SK-N-SH treated with all-trans-retinoic acid at 6 μM for 48 hours (cell line): ENCODE measurements around the gene PIKFYVE.

Source experiments
- ATAC-seq: fragments of 200-7000 bp; cut with Tn5 transposase; 3 replicates; pipeline ENCODE4 v1.9.1; 2020; ENCODE audit warnings: mild to moderate bottlenecking, moderate library complexity
- ARNTL ChIP-seq: fragments of 450-650 bp; formaldehyde crosslinking; IDR thresholded peaks from 2 replicates; pipeline ENCODE4 v1.5.0; 2020; ENCODE audit warnings: low read depth, mild to moderate bottlenecking, moderate library complexity, borderline replicate concordance
- BACH2 ChIP-seq: fragments of 250-450 bp; sonication (Bioruptor Pico); IDR thresholded peaks from 2 replicates; pipeline ENCODE4 v1.9.0; 2021; ENCODE audit warnings: mild to moderate bottlenecking, borderline replicate concordance
- CREB5 ChIP-seq: fragments of 250-450 bp; sonication (Bioruptor Pico); IDR thresholded peaks from 2 replicates; pipeline ENCODE4 v1.5.1; 2020; ENCODE audit warnings: low read depth, mild to moderate bottlenecking, moderate library complexity
- CSDC2 ChIP-seq: fragments of 250-450 bp; sonication (Bioruptor Pico); IDR thresholded peaks from 2 replicates; pipeline ENCODE4 v1.5.0; 2020; ENCODE audit warnings: mild to moderate bottlenecking, moderate library complexity
- GLIS3 ChIP-seq: fragments of 250-450 bp; sonication (Bioruptor Pico); IDR thresholded peaks from 2 replicates; pipeline ENCODE4 v1.5.0; 2020; ENCODE audit warnings: mild to moderate bottlenecking, moderate library complexity
- ISL1 ChIP-seq: fragments of 250-450 bp; sonication (Bioruptor Pico); IDR thresholded peaks from 2 replicates; pipeline ENCODE4 v2.1.2; 2022; ENCODE audit warnings: mild to moderate bottlenecking, moderate library complexity
- OSR1 ChIP-seq: fragments of 250-450 bp; sonication (Bioruptor Pico); IDR thresholded peaks from 2 replicates; pipeline ENCODE4 v1.8.0; 2022; ENCODE audit warnings: moderate library complexity, mild to moderate bottlenecking, inconsistent platforms
- PATZ1 ChIP-seq: fragments of 250-450 bp; sonication (Bioruptor Pico); IDR thresholded peaks from 2 replicates; pipeline ENCODE4 v1.8.0; 2020; ENCODE audit warnings: mild to moderate bottlenecking, moderate library complexity, borderline replicate concordance
- POU6F1 ChIP-seq: fragments of 250-450 bp; sonication (Bioruptor Pico); IDR thresholded peaks from 2 replicates; pipeline ENCODE4 v1.8.0; 2021; ENCODE audit warnings: low read depth, mild to moderate bottlenecking, moderate library complexity, borderline replicate concordance
- PPARA ChIP-seq: fragments of 250-450 bp; sonication (Bioruptor Pico); IDR thresholded peaks from 2 replicates; pipeline ENCODE4 v1.5.0; 2020; ENCODE audit warnings: mild to moderate bottlenecking, borderline replicate concordance
- SNAI2 ChIP-seq: fragments of 250-450 bp; sonication (Bioruptor Pico); IDR thresholded peaks from 2 replicates; pipeline ENCODE4 v1.5.0; 2020; ENCODE audit warnings: mild to moderate bottlenecking, moderate library complexity
- TOX ChIP-seq: fragments of 250-450 bp; sonication (Bioruptor Pico); IDR thresholded peaks from 2 replicates; pipeline ENCODE4 v1.8.0; 2021; ENCODE audit warnings: mild to moderate bottlenecking, moderate library complexity, borderline replicate concordance
- ZC3H10 ChIP-seq: fragments of 250-450 bp; sonication (Bioruptor Pico); IDR thresholded peaks from 2 replicates; pipeline ENCODE4 v1.5.1; 2021; ENCODE audit warnings: mild to moderate bottlenecking, moderate library complexity
- ZFP3 ChIP-seq: fragments of 250-450 bp; sonication (Bioruptor Pico); IDR thresholded peaks from 2 replicates; pipeline ENCODE4 v1.5.0; 2020; ENCODE audit warnings: mild to moderate bottlenecking, moderate library complexity
- ZFP30 ChIP-seq: fragments of 450-650 bp; formaldehyde crosslinking; IDR thresholded peaks from 2 replicates; pipeline ENCODE4 v1.5.0; 2022; ENCODE audit warnings: mild to moderate bottlenecking, moderate library complexity
- ZNF565 ChIP-seq: fragments of 450-650 bp; formaldehyde crosslinking; conservative IDR thresholded peaks from 2 replicates; pipeline ENCODE4 v1.5.0; 2020; ENCODE audit warnings: low read depth, mild to moderate bottlenecking, moderate library complexity
- ZNF70 ChIP-seq: fragments of 450-650 bp; formaldehyde crosslinking; IDR thresholded peaks from 2 replicates; pipeline ENCODE4 v1.5.0; 2020; ENCODE audit warnings: mild to moderate bottlenecking, moderate library complexity
- ZNF8 ChIP-seq: fragments of 450-650 bp; formaldehyde crosslinking; IDR thresholded peaks from 2 replicates; pipeline ENCODE4 v1.5.0; 2020; ENCODE audit warnings: mild to moderate bottlenecking, moderate library complexity
- TF ChIP-seq, protein P1 (sequence below): fragments of 250-450 bp; sonication (Bioruptor Pico); IDR thresholded peaks from 2 replicates; pipeline ENCODE4 v1.5.1; 2021; ENCODE audit warnings: mild to moderate bottlenecking, moderate library complexity
- TF ChIP-seq, protein P2 (sequence below): fragments of 250-450 bp; sonication (Bioruptor Pico); IDR thresholded peaks from 2 replicates; pipeline ENCODE4 v1.5.0; 2020; ENCODE audit warnings: mild to moderate bottlenecking, moderate library complexity

PIKFYVE gene

GRCh38 chr2:208279236-208279635 is 13.2 kb downstream of the PIKFYVE start:
- ATAC-seq: no peak
- no peak for TF ChIP-seq ZFP3 (CRISPR knock-in tag)
- no peak for TF ChIP-seq PPARA (CRISPR knock-in tag)
- no peak for TF ChIP-seq TOX (CRISPR knock-in tag)
- TF ChIP-seq ARNTL (CRISPR knock-in tag): no peak
- TF ChIP-seq CSDC2 (CRISPR knock-in tag): no peak
- no peak for TF ChIP-seq ZNF8
- no peak for TF ChIP-seq ZNF70
- TF ChIP-seq GLIS3 (CRISPR knock-in tag): no peak
- no peak for TF ChIP-seq CREB5
- no peak for TF ChIP-seq SNAI2 (CRISPR knock-in tag)
- TF ChIP-seq BACH2 (CRISPR knock-in tag): no peak

DNA sequence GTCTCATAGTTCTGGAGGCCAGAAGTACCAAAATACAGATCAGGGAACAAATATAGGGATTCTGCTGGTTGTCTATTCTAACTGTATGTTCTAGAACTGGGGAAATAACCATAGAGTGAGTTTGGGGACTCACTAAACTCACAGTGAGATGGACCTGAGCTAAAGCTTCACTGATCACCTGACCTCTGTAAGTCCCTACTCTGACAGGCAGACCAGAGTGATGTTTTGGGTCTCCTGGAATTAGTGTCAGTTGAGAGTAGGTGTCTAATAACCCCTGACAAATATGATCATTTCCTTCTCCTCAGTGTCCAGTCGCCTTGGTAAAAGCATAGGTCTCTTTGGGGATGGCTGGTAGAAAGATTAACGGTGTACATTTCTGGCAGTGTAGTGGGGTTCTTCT is 14.2 kb downstream of the PIKFYVE start:
- TF ChIP-seq PPARA (CRISPR knock-in tag): no peak
- TF ChIP-seq, protein P1, sequence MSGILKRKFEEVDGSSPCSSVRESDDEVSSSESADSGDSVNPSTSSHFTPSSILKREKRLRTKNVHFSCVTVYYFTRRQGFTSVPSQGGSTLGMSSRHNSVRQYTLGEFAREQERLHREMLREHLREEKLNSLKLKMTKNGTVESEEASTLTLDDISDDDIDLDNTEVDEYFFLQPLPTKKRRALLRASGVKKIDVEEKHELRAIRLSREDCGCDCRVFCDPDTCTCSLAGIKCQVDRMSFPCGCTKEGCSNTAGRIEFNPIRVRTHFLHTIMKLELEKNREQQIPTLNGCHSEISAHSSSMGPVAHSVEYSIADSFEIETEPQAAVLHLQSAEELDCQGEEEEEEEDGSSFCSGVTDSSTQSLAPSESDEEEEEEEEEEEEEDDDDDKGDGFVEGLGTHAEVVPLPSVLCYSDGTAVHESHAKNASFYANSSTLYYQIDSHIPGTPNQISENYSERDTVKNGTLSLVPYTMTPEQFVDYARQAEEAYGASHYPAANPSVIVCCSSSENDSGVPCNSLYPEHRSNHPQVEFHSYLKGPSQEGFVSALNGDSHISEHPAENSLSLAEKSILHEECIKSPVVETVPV (CRISPR knock-in tag): no peak
- TF ChIP-seq, protein P2, sequence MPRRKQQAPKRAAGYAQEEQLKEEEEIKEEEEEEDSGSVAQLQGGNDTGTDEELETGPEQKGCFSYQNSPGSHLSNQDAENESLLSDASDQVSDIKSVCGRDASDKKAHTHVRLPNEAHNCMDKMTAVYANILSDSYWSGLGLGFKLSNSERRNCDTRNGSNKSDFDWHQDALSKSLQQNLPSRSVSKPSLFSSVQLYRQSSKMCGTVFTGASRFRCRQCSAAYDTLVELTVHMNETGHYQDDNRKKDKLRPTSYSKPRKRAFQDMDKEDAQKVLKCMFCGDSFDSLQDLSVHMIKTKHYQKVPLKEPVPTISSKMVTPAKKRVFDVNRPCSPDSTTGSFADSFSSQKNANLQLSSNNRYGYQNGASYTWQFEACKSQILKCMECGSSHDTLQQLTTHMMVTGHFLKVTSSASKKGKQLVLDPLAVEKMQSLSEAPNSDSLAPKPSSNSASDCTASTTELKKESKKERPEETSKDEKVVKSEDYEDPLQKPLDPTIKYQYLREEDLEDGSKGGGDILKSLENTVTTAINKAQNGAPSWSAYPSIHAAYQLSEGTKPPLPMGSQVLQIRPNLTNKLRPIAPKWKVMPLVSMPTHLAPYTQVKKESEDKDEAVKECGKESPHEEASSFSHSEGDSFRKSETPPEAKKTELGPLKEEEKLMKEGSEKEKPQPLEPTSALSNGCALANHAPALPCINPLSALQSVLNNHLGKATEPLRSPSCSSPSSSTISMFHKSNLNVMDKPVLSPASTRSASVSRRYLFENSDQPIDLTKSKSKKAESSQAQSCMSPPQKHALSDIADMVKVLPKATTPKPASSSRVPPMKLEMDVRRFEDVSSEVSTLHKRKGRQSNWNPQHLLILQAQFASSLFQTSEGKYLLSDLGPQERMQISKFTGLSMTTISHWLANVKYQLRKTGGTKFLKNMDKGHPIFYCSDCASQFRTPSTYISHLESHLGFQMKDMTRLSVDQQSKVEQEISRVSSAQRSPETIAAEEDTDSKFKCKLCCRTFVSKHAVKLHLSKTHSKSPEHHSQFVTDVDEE (CRISPR knock-in tag): no peak
- no peak for TF ChIP-seq ISL1 (CRISPR knock-in tag)
- no peak for TF ChIP-seq GLIS3 (CRISPR knock-in tag)
- TF ChIP-seq ZFP30: no peak
- TF ChIP-seq ARNTL (CRISPR knock-in tag): no peak
- TF ChIP-seq CSDC2 (CRISPR knock-in tag): no peak
- TF ChIP-seq ZFP3 (CRISPR knock-in tag): no peak
- no peak for TF ChIP-seq PATZ1 (CRISPR knock-in tag)
- no peak for TF ChIP-seq ZNF70
- TF ChIP-seq ZC3H10 (CRISPR knock-in tag): no peak
- TF ChIP-seq POU6F1 (CRISPR knock-in tag): no peak
- no peak for TF ChIP-seq ZNF565
- no peak for ATAC-seq

DNA sequence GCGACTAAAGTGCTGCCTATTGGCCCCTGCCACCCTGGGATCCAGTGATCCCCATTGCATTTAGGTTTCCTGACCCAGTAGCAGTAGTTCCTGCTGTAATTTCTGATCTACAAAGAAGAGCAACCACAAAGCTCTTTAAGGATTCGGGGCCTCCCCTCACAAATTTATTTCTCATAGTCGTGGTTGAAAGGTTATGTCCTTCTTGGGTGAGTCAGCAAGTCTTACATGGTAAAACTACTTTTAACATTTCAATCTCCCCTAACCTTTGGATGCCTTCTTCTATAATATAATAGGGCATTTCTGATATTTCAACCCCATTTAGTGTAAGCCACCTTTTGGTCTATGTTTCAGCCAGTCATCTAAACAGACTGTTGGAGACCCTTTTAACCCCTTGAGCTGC is 14.9 kb downstream of the PIKFYVE start:
- TF ChIP-seq, protein P1 (CRISPR knock-in tag): no peak
- TF ChIP-seq POU6F1 (CRISPR knock-in tag) (no peak), OSR1 (CRISPR knock-in tag) (no peak), TOX (CRISPR knock-in tag) (no peak), ISL1 (CRISPR knock-in tag) (no peak), CREB5 (no peak), ZC3H10 (CRISPR knock-in tag) (no peak), ARNTL (CRISPR knock-in tag) (no peak)
- ATAC-seq: no peak
